ENCODE measurements around the gene DET1. TPM values are rescaled to one million over a fixed set of nuclear protein-coding genes. Genes with fewer than 3 reads are reported as not detected.
A peak's percentile ranks its signal among the peaks of the same experiment; 100 is the strongest.

Gene DET1
- total and polyA plus RNA-seq, 2 of the 13 experiments (the other 11 are each of a cell fraction or from before 2014, with no cell fraction given) = 2.2 to 4.2 TPM

DNA sequence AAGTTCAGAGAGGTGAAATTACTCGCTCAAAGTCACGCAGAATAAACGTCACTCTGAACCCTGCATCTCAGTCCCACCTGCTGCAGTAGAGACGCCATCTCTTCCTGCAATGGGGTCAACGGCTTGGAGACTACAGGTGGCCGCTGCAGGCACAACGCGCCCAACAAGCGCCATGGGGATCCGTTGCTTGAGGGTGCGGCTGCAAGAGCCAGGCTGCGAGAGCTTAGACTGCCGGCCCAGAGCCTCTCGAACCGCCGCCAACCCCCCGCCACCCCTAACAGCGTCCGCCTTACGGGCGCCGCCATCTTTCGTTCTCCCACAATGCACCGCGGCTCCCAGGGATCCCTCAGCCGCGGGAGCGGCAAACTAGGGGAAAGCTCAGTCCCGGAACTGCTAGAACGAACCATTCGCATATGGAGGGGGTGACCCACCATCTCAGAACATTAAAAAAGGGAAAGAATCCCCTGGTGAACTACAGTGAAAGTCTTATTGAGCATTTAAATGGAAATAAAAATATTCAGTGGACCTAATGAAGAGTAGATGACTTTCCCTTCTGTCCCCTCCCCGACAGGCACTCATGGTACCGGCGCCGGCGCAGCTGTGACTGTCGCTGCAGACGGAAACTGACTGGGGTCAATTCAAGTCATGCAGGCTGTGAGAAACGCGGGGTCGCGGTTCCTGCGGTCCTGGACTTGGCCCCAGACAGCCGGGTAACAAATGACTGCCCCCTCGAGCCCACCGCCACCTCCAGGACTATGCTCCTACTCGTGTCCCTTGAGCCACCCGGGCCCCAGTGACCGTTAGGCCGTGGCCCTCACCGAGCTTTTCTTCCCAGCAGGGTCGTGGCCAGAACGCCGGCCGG is 79.2 kb downstream of the DET1 start, which contains the start of the genes MRPL46 and MRPS11 (continued):
- TF ChIP-seq MTF1 (CRISPR knock-in tag; IDR thresholded peaks at IDR 0.05) (0 out of 2 replicates have a peak, but pooled peaks have one; percentile 25), KDM6A (CRISPR knock-in tag; IDR thresholded peaks at IDR 0.05; ENCODE audit: low read depth) (0 out of 2 replicates have a peak, but pooled peaks have one; percentile 28), SRSF4 (IDR thresholded peaks at IDR 0.05; ENCODE audit: low read depth, low read length, poor library complexity, severe bottlenecking) (no peak), ZIK1 (CRISPR knock-in tag; IDR thresholded peaks at IDR 0.05; ENCODE audit: borderline replicate concordance, low read depth) (no peak), ZNF260 (CRISPR knock-in tag; IDR thresholded peaks at IDR 0.05; ENCODE audit: borderline replicate concordance, low read depth) (no peak), REPIN1 (CRISPR knock-in tag; IDR thresholded peaks at IDR 0.05; ENCODE audit: borderline replicate concordance, low read depth) (peak; percentile 84), ZBTB8A (CRISPR knock-in tag; IDR thresholded peaks at IDR 0.05; ENCODE audit: borderline replicate concordance, low read depth) (no peak), KDM2A (CRISPR knock-in tag; IDR thresholded peaks at IDR 0.05; ENCODE audit: borderline replicate concordance, low read depth) (peak; percentile 75; the same call in 1 of the 2 replicates), NCOA2 (CRISPR knock-in tag; IDR thresholded peaks at IDR 0.05) (peak; percentile 37; the same call in 1 of the 2 replicates), ZNF460 (CRISPR knock-in tag; IDR thresholded peaks at IDR 0.05; ENCODE audit: borderline replicate concordance) (no peak), SOX5 (CRISPR knock-in tag; IDR thresholded peaks at IDR 0.05; ENCODE audit: borderline replicate concordance) (peak; percentile 11; the same call in 1 of the 2 replicates), ZNF572 (CRISPR knock-in tag; IDR thresholded peaks at IDR 0.05) (peak; percentile 29; the same call in 1 of the 2 replicates), PPARG (CRISPR knock-in tag; conservative IDR thresholded peaks at IDR 0.05) (peak; percentile 73), THAP9 (CRISPR knock-in tag; IDR thresholded peaks at IDR 0.05; ENCODE audit: borderline replicate concordance) (peak; percentile 93; the same call in 1 of the 2 replicates), ERF (CRISPR knock-in tag; IDR thresholded peaks at IDR 0.05) (no peak; the same call in 1 of the 2 replicates), ZBTB14 (CRISPR knock-in tag; IDR thresholded peaks at IDR 0.05) (no peak), NFYB (CRISPR knock-in tag; IDR thresholded peaks at IDR 0.05) (peak; percentile 29; the same call in 1 of the 2 replicates), ZNF501 (CRISPR knock-in tag; IDR thresholded peaks at IDR 0.05) (peak; percentile 79), JUNB (CRISPR knock-in tag; IDR thresholded peaks at IDR 0.05; ENCODE audit: borderline replicate concordance) (no peak), FOXA3 (CRISPR knock-in tag; IDR thresholded peaks at IDR 0.05) (peak; percentile 23; the same call in 1 of the 2 replicates)
- TF ChIP-seq, protein P1, sequence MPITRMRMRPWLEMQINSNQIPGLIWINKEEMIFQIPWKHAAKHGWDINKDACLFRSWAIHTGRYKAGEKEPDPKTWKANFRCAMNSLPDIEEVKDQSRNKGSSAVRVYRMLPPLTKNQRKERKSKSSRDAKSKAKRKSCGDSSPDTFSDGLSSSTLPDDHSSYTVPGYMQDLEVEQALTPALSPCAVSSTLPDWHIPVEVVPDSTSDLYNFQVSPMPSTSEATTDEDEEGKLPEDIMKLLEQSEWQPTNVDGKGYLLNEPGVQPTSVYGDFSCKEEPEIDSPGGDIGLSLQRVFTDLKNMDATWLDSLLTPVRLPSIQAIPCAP (CRISPR knock-in tag; IDR thresholded peaks at IDR 0.05; ENCODE audit: low read depth) = no peak
- TF ChIP-seq, protein P2, sequence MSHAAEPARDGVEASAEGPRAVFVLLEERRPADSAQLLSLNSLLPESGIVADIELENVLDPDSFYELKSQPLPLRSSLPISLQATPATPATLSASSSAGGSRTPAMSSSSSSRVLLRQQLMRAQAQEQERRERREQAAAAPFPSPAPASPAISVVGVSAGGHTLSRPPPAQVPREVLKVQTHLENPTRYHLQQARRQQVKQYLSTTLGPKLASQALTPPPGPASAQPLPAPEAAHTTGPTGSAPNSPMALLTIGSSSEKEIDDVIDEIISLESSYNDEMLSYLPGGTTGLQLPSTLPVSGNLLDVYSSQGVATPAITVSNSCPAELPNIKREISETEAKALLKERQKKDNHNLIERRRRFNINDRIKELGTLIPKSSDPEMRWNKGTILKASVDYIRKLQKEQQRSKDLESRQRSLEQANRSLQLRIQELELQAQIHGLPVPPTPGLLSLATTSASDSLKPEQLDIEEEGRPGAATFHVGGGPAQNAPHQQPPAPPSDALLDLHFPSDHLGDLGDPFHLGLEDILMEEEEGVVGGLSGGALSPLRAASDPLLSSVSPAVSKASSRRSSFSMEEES (CRISPR knock-in tag; IDR thresholded peaks at IDR 0.05) = peak; percentile 10; the same call in 1 of the 2 replicates
